ENCODE measurements around the gene AASS. TPM values are rescaled to one million over a fixed set of nuclear protein-coding genes. Genes with fewer than 3 reads are reported as not detected.
A peak's percentile ranks its signal among the peaks of the same experiment; 100 is the strongest.

Gene AASS
- total RNA-seq (27.8 and 30.1 TPM in 2 replicates), polyA plus RNA-seq (7.9 and 11.1 TPM in 2 replicates), polyA minus RNA-seq (35.9 and 42.6 TPM in 2 replicates), Bru-seq, nascent RNA (percentile 76 among the genes with signal in this experiment), BruChase-seq, experiment 1, labeled RNA remaining after a 6-hour chase (percentile 83 among the genes with signal in this experiment), BruChase-seq, experiment 2, labeled RNA remaining after a 2-hour chase (percentile 87 among the genes with signal in this experiment)
- 4.8 and 5.3 TPM in 2 replicates for polyA plus RNA-seq (2011; cell fraction: cytosol; rRNA removed)
- polyA plus RNA-seq (2011; cell fraction: nucleus; rRNA removed), result 44.7 and 49.0 TPM in 2 replicates
- 19.0 and 19.8 TPM in 2 replicates for polyA plus RNA-seq (2012)
- polyA minus RNA-seq (2011; cell fraction: cytosol; rRNA and poly(A)+ RNA removed), result 0.31 TPM
- polyA minus RNA-seq (2011; cell fraction: nucleus; rRNA and poly(A)+ RNA removed), result 44.5 and 55.2 TPM in 2 replicates
- long read RNA-seq, transcript AASS-203 (24 exons, 3,163 nt), result major isoform, 17 of 29 reads
- long read RNA-seq, partial matches to known transcripts, result 3 of 29 reads
- long read RNA-seq, other reads (novel, unspliced or antisense), result 8 of 29 reads

- no peaks in the 10 kb centered on the region for H3K27me3 ChIP-seq (ENCODE audit: control insufficient read depth in 2 of 2, insufficient read depth in 2 of 2, low read length in 2 of 2)
- peak within 1 kb of the TSS; percentile 68 to 92 (median 81) for H3K4me3 ChIP-seq (replicated peaks in 1 of 3; ENCODE audit: insufficient read depth in 1 of 3, low read depth in 1 of 3, low read length in 3 of 3)
- peaks cover 36% of the 10 kb centered on the region for H3K79me2 ChIP-seq (ENCODE audit: control insufficient read depth, insufficient read depth, low read length)
- POLR2A ChIA-PET, result interaction anchor here (0.6 kb wide), 1 partner anchor 17 kb away, joined by 7 read pairs; no protein-coding TSS in a partner anchor
- H3K9me3 ChIP-seq (replicated peaks; ENCODE audit: control insufficient read depth, insufficient read depth, low read length), result no peaks in the 10 kb centered on the region
- H3K4me2 ChIP-seq (ENCODE audit: insufficient read depth, low read length), result peak within 1 kb of the TSS; percentile 98
- no TSS peak for BruUV-seq (replicated peaks)
- FAIRE-seq (peak; percentile 99), DNase-seq (ENCODE audit: low read depth, low spot score) (peak; percentile 96)
- H3K9ac ChIP-seq (replicated peaks; ENCODE audit: extremely low read depth, insufficient read depth, low read length), result peak within 1 kb of the TSS; percentile 74
- no peaks in the 10 kb centered on the region for H3K36me3 ChIP-seq (ENCODE audit: control insufficient read depth in 2 of 2, extremely low read depth in 1 of 2, insufficient read depth in 2 of 2, low read length in 2 of 2)
- H3K4me1 ChIP-seq (ENCODE audit: control insufficient read depth, extremely low read depth, insufficient read depth, low read length), result peaks cover 16% of the 10 kb centered on the region
- intact Hi-C loops (cut with micrococcal nuclease) (loop anchor here (1.0 to 5.0 kb wide), 5 partner anchors 8 to 1603 kb away; partner anchors contain the start of gene WASL), dilution Hi-C loops (cut with MboI; ENCODE audit: extremely low pct_ligation_motif_present, low sequenced_read_pairs) (no loop called here)
- CTCF ChIA-PET, result interaction anchor here (0.6 to 2.6 kb wide), 3 partner anchors 10 to 51 kb away, joined by 3 to 17 read pairs (median 8); no protein-coding TSS in a partner anchor
- peaks cover 2% of the 10 kb centered on the region for H4K20me1 ChIP-seq (replicated peaks; ENCODE audit: control insufficient read depth, extremely low read depth, insufficient read depth, low read length)
- H2AFZ ChIP-seq (ENCODE audit: low read depth, low read length), result peak within 1 kb of the TSS; percentile 78
- no peaks in the 10 kb centered on the region for H3K9me1 ChIP-seq (replicated peaks; ENCODE audit: control insufficient read depth, extremely low read depth, insufficient read depth, low read length)
- TF ChIP-seq CTCF (IDR thresholded peaks at IDR 0.05; ENCODE audit: extremely low read depth in 1 of 2, insufficient read depth in 1 of 2, low read depth in 1 of 2, low read length in 2 of 2) (no peak), POLR2AphosphoS5 (IDR thresholded peaks at IDR 0.05; ENCODE audit: insufficient read depth, low read depth, low read length) (no peak), MYC (IDR thresholded peaks at IDR 0.05; ENCODE audit: low read depth, low read length) (no peak), GATA2 (IDR thresholded peaks at IDR 0.05; ENCODE audit: insufficient read depth, insufficient read length, low read depth, low read length) (peak; percentile 34), MAX (IDR thresholded peaks at IDR 0.05; ENCODE audit: insufficient read depth, insufficient read length) (no peak), POLR2A (IDR thresholded peaks at IDR 0.05; ENCODE audit: low read depth, low read length) (peak; percentile 71)
- H3K27ac ChIP-seq (ENCODE audit: insufficient read depth, low read depth, low read length), result peak within 1 kb of the TSS; percentile 58
Measured at GRCh38 chr7:122143751-122144711, at the start of gene AASS. AASS (minus strand) TSS chr7:122144249; CDS start chr7:122133726, 10,523 bp downstream.

All from endothelial cell of umbilical vein (primary cell).